HepG2 (cell line): ENCODE data around the gene SDF2. TPM values are rescaled to one million over a fixed set of nuclear protein-coding genes. Genes with fewer than 3 reads are reported as not detected.

Source experiments
- ATF3 ChIP-seq: sonication (generic); formaldehyde crosslinking; IDR thresholded peaks from 2 replicates; pipeline ENCODE4 v1.4.0; 2020; ENCODE audit warnings: missing genetic modification reagents
- CSRNP2 ChIP-seq: sonication (generic); formaldehyde crosslinking; conservative IDR thresholded peaks from 2 replicates; pipeline ENCODE4 v1.8.0; 2022; ENCODE audit warnings: low read depth, missing genetic modification reagents
- GMEB1 ChIP-seq: sonication (generic); formaldehyde crosslinking; IDR thresholded peaks from 2 replicates; pipeline ENCODE4 v1.5.1; 2020; ENCODE audit warnings: missing genetic modification reagents, mild to moderate bottlenecking, borderline replicate concordance
- NFAT5 ChIP-seq: sonication (generic); formaldehyde crosslinking; IDR thresholded peaks from 2 replicates; pipeline ENCODE4 v1.4.0; 2020; ENCODE audit warnings: missing genetic modification reagents
- NFRKB ChIP-seq: fragments of 450-650 bp; IDR thresholded peaks from 2 replicates; pipeline ENCODE4 v1.6.1; 2017
- SP5 ChIP-seq: IDR thresholded peaks from 2 replicates; pipeline ENCODE4 v1.6.1; 2016; ENCODE audit warnings: low read depth, borderline replicate concordance
- ZNF18 ChIP-seq: sonication (generic); formaldehyde crosslinking; IDR thresholded peaks from 2 replicates; pipeline ENCODE4 v1.8.0; 2022; ENCODE audit warnings: mild to moderate bottlenecking, missing genetic modification reagents; ENCODE audit not compliant: insufficient replicate concordance
- ZNF264 ChIP-seq: sonication (generic); formaldehyde crosslinking; IDR thresholded peaks from 2 replicates; pipeline ENCODE4 v1.4.0; 2020; ENCODE audit warnings: missing genetic modification reagents
- ZNF496 ChIP-seq: sonication (generic); formaldehyde crosslinking; IDR thresholded peaks from 2 replicates; pipeline ENCODE4 v1.8.1; 2023; ENCODE audit warnings: mild to moderate bottlenecking, moderate library complexity, missing genetic modification reagents; ENCODE audit not compliant: insufficient replicate concordance
- ZNF704 ChIP-seq: sonication (generic); formaldehyde crosslinking; IDR thresholded peaks from 2 replicates; pipeline ENCODE4 v1.8.1; 2023; ENCODE audit warnings: mild to moderate bottlenecking, inconsistent platforms, moderate library complexity, missing genetic modification reagents, borderline replicate concordance
- polyA plus RNA-seq, 8 experiments: library from polyadenylated mRNA; depleted of rRNA in 3 of 8; stranded (reverse) in 7 of 8; unstranded in 1 of 8; fragments of >200 nt; fragmentation: Illumina TruSeq in 4 of 8; extraction: Trizol in 4 of 8; gene quantifications; 2 replicates each; pipeline versions ENCODE4 v1.2.1 to v1.2.3, GENCODE V29; 2011 to 2016; ENCODE audit warnings: low read depth in 4 of 8, missing spikeins in 1 of 8, mixed read lengths in 1 of 8; ENCODE audit not compliant: insufficient read depth in 1 of 8
- total RNA-seq, 5 experiments: library from RNA; depleted of rRNA; stranded (reverse); fragments of >200 nt; fragmentation: Illumina TruSeq; extraction: Trizol; gene quantifications; 2 replicates each; pipeline ENCODE4 v1.2.3, GENCODE V29; 2016; ENCODE audit warnings: low read depth in 1 of 5

Gene SDF2
- total and polyA plus RNA-seq, 2 of the 13 experiments (the other 11 are each of a cell fraction or from before 2014, with no cell fraction given): 58.2 to 58.4 TPM

- TF ChIP-seq NFAT5 (CRISPR knock-in tag): no peak
- TF ChIP-seq ZNF264 (CRISPR knock-in tag): no peak
- TF ChIP-seq ZNF496 (CRISPR knock-in tag): no peak
- TF ChIP-seq ZNF704: peak; percentile 59; the same call in 1 of the 2 replicates
- no peak for TF ChIP-seq CSRNP2 (CRISPR knock-in tag)
- TF ChIP-seq GMEB1 (CRISPR knock-in tag): peak; percentile 97
- TF ChIP-seq SP5: peak; percentile 67
- TF ChIP-seq NFRKB: no peak
- TF ChIP-seq ZNF18 (CRISPR knock-in tag): peak; percentile 80
- no peak for TF ChIP-seq ATF3 (CRISPR knock-in tag)
These were observed 16.7 kb downstream of the SDF2 start, which contains the start of gene BLTP2 (continued) for GRCh38 chr17:28644787-28645575.
